ENCODE results near the gene CGNL1. TPM values are rescaled to one million over a fixed set of nuclear protein-coding genes. Genes with fewer than 3 reads are reported as not detected.

Gene CGNL1, protein sequence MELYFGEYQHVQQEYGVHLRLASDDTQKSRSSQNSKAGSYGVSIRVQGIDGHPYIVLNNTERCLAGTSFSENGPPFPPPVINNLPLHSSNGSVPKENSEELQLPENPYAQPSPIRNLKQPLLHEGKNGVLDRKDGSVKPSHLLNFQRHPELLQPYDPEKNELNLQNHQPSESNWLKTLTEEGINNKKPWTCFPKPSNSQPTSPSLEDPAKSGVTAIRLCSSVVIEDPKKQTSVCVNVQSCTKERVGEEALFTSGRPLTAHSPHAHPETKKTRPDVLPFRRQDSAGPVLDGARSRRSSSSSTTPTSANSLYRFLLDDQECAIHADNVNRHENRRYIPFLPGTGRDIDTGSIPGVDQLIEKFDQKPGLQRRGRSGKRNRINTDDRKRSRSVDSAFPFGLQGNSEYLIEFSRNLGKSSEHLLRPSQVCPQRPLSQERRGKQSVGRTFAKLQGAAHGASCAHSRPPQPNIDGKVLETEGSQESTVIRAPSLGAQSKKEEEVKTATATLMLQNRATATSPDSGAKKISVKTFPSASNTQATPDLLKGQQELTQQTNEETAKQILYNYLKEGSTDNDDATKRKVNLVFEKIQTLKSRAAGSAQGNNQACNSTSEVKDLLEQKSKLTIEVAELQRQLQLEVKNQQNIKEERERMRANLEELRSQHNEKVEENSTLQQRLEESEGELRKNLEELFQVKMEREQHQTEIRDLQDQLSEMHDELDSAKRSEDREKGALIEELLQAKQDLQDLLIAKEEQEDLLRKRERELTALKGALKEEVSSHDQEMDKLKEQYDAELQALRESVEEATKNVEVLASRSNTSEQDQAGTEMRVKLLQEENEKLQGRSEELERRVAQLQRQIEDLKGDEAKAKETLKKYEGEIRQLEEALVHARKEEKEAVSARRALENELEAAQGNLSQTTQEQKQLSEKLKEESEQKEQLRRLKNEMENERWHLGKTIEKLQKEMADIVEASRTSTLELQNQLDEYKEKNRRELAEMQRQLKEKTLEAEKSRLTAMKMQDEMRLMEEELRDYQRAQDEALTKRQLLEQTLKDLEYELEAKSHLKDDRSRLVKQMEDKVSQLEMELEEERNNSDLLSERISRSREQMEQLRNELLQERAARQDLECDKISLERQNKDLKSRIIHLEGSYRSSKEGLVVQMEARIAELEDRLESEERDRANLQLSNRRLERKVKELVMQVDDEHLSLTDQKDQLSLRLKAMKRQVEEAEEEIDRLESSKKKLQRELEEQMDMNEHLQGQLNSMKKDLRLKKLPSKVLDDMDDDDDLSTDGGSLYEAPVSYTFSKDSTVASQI
- polyA plus RNA-seq (2013): 0.04 TPM

GRCh38 chr15:57375827-57376695 lies at the start of gene CGNL1:
TSS of gene CGNL1 (plus strand) at chr15:57376505. CDS start at chr15:57438000, 61,495 bp downstream.
- CTCF ChIA-PET: interaction anchor here (1.6 kb wide), 1 partner anchor 14 kb away, joined by 4 read pairs; no protein-coding TSS in a partner anchor
- peak within 1 kb of the TSS; percentile 3 to 73 (median 56) for H3K4me3 ChIP-seq (ENCODE audit: control insufficient read depth in 1 of 7, extremely low read depth in 1 of 7, insufficient read depth in 4 of 7, low read depth in 2 of 7, low read length in 6 of 7)
- peak in 1 of 3 donors; percentile 19 for DNase-seq
- POLR2A ChIA-PET: no interaction called here
- 10% methylated on average over 53 of the region's 76 CpGs for WGBS (ENCODE audit: insufficient coverage)
- no peaks in the 10 kb centered on the region for H3K9me3 ChIP-seq (ENCODE audit: control extremely low read depth in 1 of 5, control insufficient read depth in 4 of 5, insufficient read depth in 2 of 5, low read depth in 1 of 5, low read length in 4 of 5)
- H3K27ac ChIP-seq (ENCODE audit: insufficient read depth in 1 of 2, low read depth in 1 of 2, low read length in 2 of 2, poor library complexity in 1 of 2, severe bottlenecking in 2 of 2): no peak within 1 kb of the TSS
- no peaks in the 10 kb centered on the region for H3K36me3 ChIP-seq (ENCODE audit: control insufficient read depth in 4 of 4, insufficient read depth in 4 of 4, low read length in 3 of 4)
- H3K4me1 ChIP-seq (ENCODE audit: control extremely low read depth in 1 of 4, control insufficient read depth in 4 of 4, insufficient read depth in 4 of 4, low read length in 3 of 4): peaks cover 0 to 13% (median 10%) of the 10 kb centered on the region in 4 experiments
- peaks cover 6 to 55% (median 33%) of the 10 kb centered on the region in 5 experiments for H3K27me3 ChIP-seq (replicated peaks in 2 of 5; ENCODE audit: control insufficient read depth in 4 of 5, insufficient read depth in 5 of 5, low read length in 4 of 5)

GRCh38 chr15:57327985-57328471 lies 48.3 kb upstream of the CGNL1 start:
- DNase-seq: no peak
- Histone ChIP-seq H3K9me3 (ENCODE audit: control extremely low read depth in 1 of 5, control insufficient read depth in 4 of 5, insufficient read depth in 2 of 5, low read depth in 1 of 5, low read length in 4 of 5) (no peaks in the 10 kb centered on the region), H3K27me3 (replicated peaks in 2 of 5; ENCODE audit: control insufficient read depth in 4 of 5, insufficient read depth in 5 of 5, low read length in 4 of 5) (no peaks in the 10 kb centered on the region), H3K4me1 (ENCODE audit: control extremely low read depth in 1 of 4, control insufficient read depth in 4 of 4, insufficient read depth in 4 of 4, low read length in 3 of 4) (peaks cover 0 to 16% (median 14%) of the 10 kb centered on the region in 4 experiments), H3K4me3 (ENCODE audit: control insufficient read depth in 1 of 7, extremely low read depth in 1 of 7, insufficient read depth in 4 of 7, low read depth in 2 of 7, low read length in 6 of 7) (no peak overlapping the region), H3K27ac (ENCODE audit: insufficient read depth in 1 of 2, low read depth in 1 of 2, low read length in 2 of 2, poor library complexity in 1 of 2, severe bottlenecking in 2 of 2) (no peak overlapping the region), H3K36me3 (ENCODE audit: control insufficient read depth in 4 of 4, insufficient read depth in 4 of 4, low read length in 3 of 4) (no peaks in the 10 kb centered on the region)
- WGBS (ENCODE audit: insufficient coverage): 98% methylated on average over 9 of the region's 11 CpGs
- POLR2A ChIA-PET: no interaction called here
- CTCF ChIA-PET: interaction anchor here (1.8 kb wide), 1 partner anchor 13 kb away, joined by 5 read pairs; no protein-coding TSS in a partner anchor

DNA sequence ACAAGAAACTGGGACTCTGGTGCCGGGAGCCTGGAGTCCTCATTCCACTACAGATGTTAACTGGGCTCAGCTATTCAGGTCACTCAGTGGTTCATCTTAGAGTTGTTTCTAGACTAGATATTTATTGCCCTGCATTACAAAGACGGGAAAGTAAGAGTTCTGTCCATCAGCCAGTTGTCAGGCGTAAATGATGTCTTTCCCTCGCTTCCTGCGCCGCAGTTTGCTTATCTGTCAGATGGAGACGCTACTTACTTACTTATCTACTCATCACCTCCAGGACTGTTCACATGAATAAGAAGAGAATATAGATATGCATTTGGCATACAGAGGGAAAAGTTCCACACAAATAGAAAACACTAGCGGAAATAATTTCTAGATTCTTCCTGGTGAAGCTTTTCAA lies 47.8 kb upstream of the CGNL1 start:
- Histone ChIP-seq H3K36me3 (ENCODE audit: control insufficient read depth in 4 of 4, insufficient read depth in 4 of 4, low read length in 3 of 4) (no peaks in the 10 kb centered on the region), H3K27ac (ENCODE audit: insufficient read depth in 1 of 2, low read depth in 1 of 2, low read length in 2 of 2, poor library complexity in 1 of 2, severe bottlenecking in 2 of 2) (no peak overlapping the region), H3K4me1 (ENCODE audit: control extremely low read depth in 1 of 4, control insufficient read depth in 4 of 4, insufficient read depth in 4 of 4, low read length in 3 of 4) (peaks cover 0 to 14% (median 11%) of the 10 kb centered on the region in 4 experiments), H3K9me3 (ENCODE audit: control extremely low read depth in 1 of 5, control insufficient read depth in 4 of 5, insufficient read depth in 2 of 5, low read depth in 1 of 5, low read length in 4 of 5) (no peaks in the 10 kb centered on the region), H3K4me3 (ENCODE audit: control insufficient read depth in 1 of 7, extremely low read depth in 1 of 7, insufficient read depth in 4 of 7, low read depth in 2 of 7, low read length in 6 of 7) (no peak overlapping the region), H3K27me3 (replicated peaks in 2 of 5; ENCODE audit: control insufficient read depth in 4 of 5, insufficient read depth in 5 of 5, low read length in 4 of 5) (no peaks in the 10 kb centered on the region)
- POLR2A ChIA-PET: no interaction called here
- WGBS (ENCODE audit: insufficient coverage): 100% methylated on average over 3 of the region's 8 CpGs
- no peak for DNase-seq
- CTCF ChIA-PET: interaction anchor here (1.8 kb wide), 1 partner anchor 12 kb away, joined by 5 read pairs; no protein-coding TSS in a partner anchor

- Histone ChIP-seq H3K4me1 (ENCODE audit: control extremely low read depth in 1 of 4, control insufficient read depth in 4 of 4, insufficient read depth in 4 of 4, low read length in 3 of 4) (peaks cover 0 to 14% (median 7%) of the 10 kb centered on the region in 4 experiments), H3K9me3 (ENCODE audit: control extremely low read depth in 1 of 5, control insufficient read depth in 4 of 5, insufficient read depth in 2 of 5, low read depth in 1 of 5, low read length in 4 of 5) (no peaks in the 10 kb centered on the region), H3K27ac (ENCODE audit: insufficient read depth in 1 of 2, low read depth in 1 of 2, low read length in 2 of 2, poor library complexity in 1 of 2, severe bottlenecking in 2 of 2) (no peak overlapping the region), H3K27me3 (replicated peaks in 2 of 5; ENCODE audit: control insufficient read depth in 4 of 5, insufficient read depth in 5 of 5, low read length in 4 of 5) (no peaks in the 10 kb centered on the region), H3K4me3 (ENCODE audit: control insufficient read depth in 1 of 7, extremely low read depth in 1 of 7, insufficient read depth in 4 of 7, low read depth in 2 of 7, low read length in 6 of 7) (no peak overlapping the region), H3K36me3 (ENCODE audit: control insufficient read depth in 4 of 4, insufficient read depth in 4 of 4, low read length in 3 of 4) (no peaks in the 10 kb centered on the region)
- POLR2A ChIA-PET: interaction anchor here (0.6 kb wide), 1 partner anchor 562 kb away, joined by 3 read pairs; no protein-coding TSS in a partner anchor
- CTCF ChIA-PET: interaction anchor here (1.8 to 2.0 kb wide), 2 partner anchors 12 to 198 kb away, joined by 5 to 6 read pairs; no protein-coding TSS in a partner anchor
- 95% methylated on average over 5 of the region's 5 CpGs for WGBS (ENCODE audit: insufficient coverage)
- DNase-seq: no peak
Measured at GRCh38 chr15:57328897-57329296, 47.4 kb upstream of the CGNL1 start.

GRCh38 chr15:57329582-57330367 lies 46.5 kb upstream of the CGNL1 start:
- Histone ChIP-seq H3K27ac (ENCODE audit: insufficient read depth in 1 of 2, low read depth in 1 of 2, low read length in 2 of 2, poor library complexity in 1 of 2, severe bottlenecking in 2 of 2) (no peak overlapping the region), H3K9me3 (ENCODE audit: control extremely low read depth in 1 of 5, control insufficient read depth in 4 of 5, insufficient read depth in 2 of 5, low read depth in 1 of 5, low read length in 4 of 5) (no peaks in the 10 kb centered on the region), H3K27me3 (replicated peaks in 2 of 5; ENCODE audit: control insufficient read depth in 4 of 5, insufficient read depth in 5 of 5, low read length in 4 of 5) (no peaks in the 10 kb centered on the region), H3K4me3 (ENCODE audit: control insufficient read depth in 1 of 7, extremely low read depth in 1 of 7, insufficient read depth in 4 of 7, low read depth in 2 of 7, low read length in 6 of 7) (no peak overlapping the region), H3K4me1 (ENCODE audit: control extremely low read depth in 1 of 4, control insufficient read depth in 4 of 4, insufficient read depth in 4 of 4, low read length in 3 of 4) (peaks cover 0 to 20% (median 7%) of the 10 kb centered on the region in 4 experiments), H3K36me3 (ENCODE audit: control insufficient read depth in 4 of 4, insufficient read depth in 4 of 4, low read length in 3 of 4) (no peaks in the 10 kb centered on the region)
- WGBS (ENCODE audit: insufficient coverage): 55% methylated on average over 11 of the region's 13 CpGs
- ChIA-PET CTCF (interaction anchor here (2.0 kb wide), 1 partner anchor 197 kb away, joined by 6 read pairs; no protein-coding TSS in a partner anchor), POLR2A (interaction anchor here (0.6 kb wide), 1 partner anchor 561 kb away, joined by 3 read pairs; no protein-coding TSS in a partner anchor)
- DNase-seq: no peak

All from common myeloid progenitor, CD34-positive (primary cell).